ENCODE results near the gene COX4I1. TPM values are rescaled to one million over a fixed set of nuclear protein-coding genes. Genes with fewer than 3 reads are reported as not detected.

Gene COX4I1
- total RNA-seq, 1 experiment from 2014 or later: 506 TPM

DNA sequence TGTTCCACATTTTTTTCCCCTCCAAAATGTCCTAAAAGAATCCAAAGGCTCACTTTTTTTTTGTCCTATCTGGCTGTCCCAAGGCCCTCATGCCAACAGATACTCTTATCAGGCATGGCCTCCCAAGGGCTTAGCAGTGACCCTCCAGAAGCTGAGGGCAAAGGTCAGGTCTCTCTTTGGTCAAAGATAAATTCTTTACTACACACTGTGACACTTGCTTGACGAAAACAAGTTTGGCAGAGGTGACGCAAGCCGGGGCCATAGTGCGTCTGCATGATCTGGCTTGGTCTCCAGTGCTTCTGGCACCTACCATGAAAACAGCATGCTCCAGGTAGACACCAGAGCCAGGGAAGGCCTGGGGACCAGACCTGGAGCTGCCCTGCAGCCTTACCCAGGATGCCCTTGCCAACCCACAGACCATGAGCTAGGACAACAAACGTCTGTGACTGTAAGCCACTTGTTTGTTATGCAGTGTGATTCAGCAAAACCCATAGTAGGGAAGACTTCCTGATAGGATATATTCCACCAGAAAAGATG, 50.9 kb downstream of the COX4I1 start:
- no peak overlapping the region for H4K91ac ChIP-seq (ENCODE audit: insufficient read length, low read depth, low read length)
- no peak overlapping the region for H4K5ac ChIP-seq (ENCODE audit: insufficient read length, low read depth, low read length)
- H3T11ph ChIP-seq (ENCODE audit: low read length): no peak overlapping the region
- H3K4ac ChIP-seq (ENCODE audit: low read depth, low read length): no peak overlapping the region
- Mint-ChIP-seq H3K9me3 (no peaks in the 10 kb centered on the region), H3K36me3 (ENCODE audit: insufficient read depth in 1 of 3, low read depth in 3 of 3) (no peaks in the 10 kb centered on the region; a peak in 1 of 7 replicates), H3K27ac (peak overlapping the region in 1 of 3 experiments; percentile 5; a peak in 1 of 7 replicates), H3K27me3 (ENCODE audit: low read depth) (peaks cover 10% of the 10 kb centered on the region), H3K4me1 (peaks cover 8% of the 10 kb centered on the region in 2 experiments; a peak in 3 of 4 replicates), H3K4me3 (no peak overlapping the region)
- H3K18ac ChIP-seq (ENCODE audit: insufficient read length, low read depth, low read length): peak overlapping the region; percentile 17
- TF ChIP-seq, protein P1, sequence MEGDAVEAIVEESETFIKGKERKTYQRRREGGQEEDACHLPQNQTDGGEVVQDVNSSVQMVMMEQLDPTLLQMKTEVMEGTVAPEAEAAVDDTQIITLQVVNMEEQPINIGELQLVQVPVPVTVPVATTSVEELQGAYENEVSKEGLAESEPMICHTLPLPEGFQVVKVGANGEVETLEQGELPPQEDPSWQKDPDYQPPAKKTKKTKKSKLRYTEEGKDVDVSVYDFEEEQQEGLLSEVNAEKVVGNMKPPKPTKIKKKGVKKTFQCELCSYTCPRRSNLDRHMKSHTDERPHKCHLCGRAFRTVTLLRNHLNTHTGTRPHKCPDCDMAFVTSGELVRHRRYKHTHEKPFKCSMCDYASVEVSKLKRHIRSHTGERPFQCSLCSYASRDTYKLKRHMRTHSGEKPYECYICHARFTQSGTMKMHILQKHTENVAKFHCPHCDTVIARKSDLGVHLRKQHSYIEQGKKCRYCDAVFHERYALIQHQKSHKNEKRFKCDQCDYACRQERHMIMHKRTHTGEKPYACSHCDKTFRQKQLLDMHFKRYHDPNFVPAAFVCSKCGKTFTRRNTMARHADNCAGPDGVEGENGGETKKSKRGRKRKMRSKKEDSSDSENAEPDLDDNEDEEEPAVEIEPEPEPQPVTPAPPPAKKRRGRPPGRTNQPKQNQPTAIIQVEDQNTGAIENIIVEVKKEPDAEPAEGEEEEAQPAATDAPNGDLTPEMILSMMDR (conservative IDR thresholded peaks at IDR 0.05): no peak
- H2BK12ac ChIP-seq (ENCODE audit: insufficient read length, low read depth, low read length): no peak overlapping the region
- H2BK20ac ChIP-seq (ENCODE audit: low read depth, low read length, poor library complexity, severe bottlenecking): no peak overlapping the region
- no peaks in the 10 kb centered on the region for H3K4me1 ChIP-seq (ENCODE audit: insufficient read depth, low read length)
- H4K8ac ChIP-seq (replicated peaks; ENCODE audit: insufficient read length, low read depth, low read length): no peak overlapping the region
- WGBS (ENCODE audit: extremely low coverage, insufficient read length, low lambda C conversion rate): no CpG with 5 or more reads among the region's 5 CpGs
- H2AK5ac ChIP-seq (ENCODE audit: insufficient read length, low read length): no peak overlapping the region
- no peak overlapping the region for H3K56ac ChIP-seq (ENCODE audit: insufficient read length, low read depth, low read length)
- H2BK120ac ChIP-seq (ENCODE audit: low read depth, low read length, poor library complexity, severe bottlenecking): no peak overlapping the region
- H3K23me2 ChIP-seq (ENCODE audit: insufficient read length, low read depth, low read length, poor library complexity, severe bottlenecking): no peaks in the 10 kb centered on the region
- H2BK15ac ChIP-seq (ENCODE audit: low read depth, low read length): no peak overlapping the region
- H3K9ac ChIP-seq (ENCODE audit: extremely low read depth, insufficient read length, low read length): no peak overlapping the region
- no peaks in the 10 kb centered on the region for H3K79me1 ChIP-seq (ENCODE audit: insufficient read depth, low read depth, low read length, poor library complexity, severe bottlenecking)
- H3K23ac ChIP-seq (ENCODE audit: insufficient read length, low read depth, low read length): no peak overlapping the region
- H4K20me1 ChIP-seq (ENCODE audit: control insufficient read depth, insufficient read depth, insufficient read length): no peaks in the 10 kb centered on the region
- no peaks in the 10 kb centered on the region for H3K27me3 ChIP-seq (ENCODE audit: insufficient read depth, low read length)
- H2AFZ ChIP-seq (ENCODE audit: low read length): no peak overlapping the region
- H3K4me2 ChIP-seq (ENCODE audit: insufficient read depth, insufficient read length, low read length): no peak overlapping the region
- H3K79me2 ChIP-seq (ENCODE audit: insufficient read depth, low read length): no peaks in the 10 kb centered on the region
- H3K14ac ChIP-seq (ENCODE audit: insufficient read depth, low read length): no peak overlapping the region
- no peak overlapping the region for H2BK5ac ChIP-seq (ENCODE audit: insufficient read length, low read length)
- no peak for DNase-seq
- H3K9me3 ChIP-seq (ENCODE audit: control insufficient read depth, low read depth, low read length): no peaks in the 10 kb centered on the region
- no peak overlapping the region for H3K27ac ChIP-seq (ENCODE audit: insufficient read length, low read depth, low read length)

Data from H9 (cell line).